ENCODE data around the gene MEIG1.
"Not testable (repeated sequence)": the region's sequence is repeated elsewhere in the genome, so short reads cannot be mapped to it uniquely, and the experiment has no call there.

MEIG1 gene

DNA sequence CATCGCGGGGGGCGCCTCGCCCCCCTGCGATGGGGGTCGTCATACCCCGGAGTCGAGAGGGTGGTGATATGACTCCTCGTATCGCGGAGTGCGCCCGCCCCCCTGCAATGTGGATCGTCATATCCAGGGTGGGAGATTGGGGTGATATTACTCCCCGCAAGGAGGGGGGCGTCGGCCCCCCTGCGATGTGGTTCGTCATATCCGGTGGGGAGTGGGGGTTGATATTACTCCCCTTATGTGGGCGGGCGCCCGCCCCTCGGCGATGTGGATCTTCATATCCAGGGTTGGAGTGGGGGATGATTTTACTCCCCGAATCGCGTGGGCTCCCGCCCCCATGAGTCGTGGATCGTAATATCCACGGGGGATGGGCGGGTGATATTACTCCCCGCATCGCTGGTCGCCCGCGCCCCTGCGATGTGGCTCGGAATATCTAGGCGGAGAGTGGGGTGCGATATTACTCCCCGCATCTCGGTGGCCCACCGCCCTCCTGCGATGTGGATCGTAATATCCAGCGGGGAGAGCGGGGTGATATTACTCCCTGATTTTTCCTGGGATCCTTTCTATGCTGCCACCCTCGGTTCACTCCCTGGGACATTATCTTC, 36.9 kb downstream of the MEIG1 start:
- Histone ChIP-seq H3K9me3 (ENCODE audit: insufficient read depth, low read depth, low read length) (no peaks in the 10 kb centered on the region), H3K27ac (ENCODE audit: low read depth, low read length) (no peak overlapping the region)
- WGBS, result 94% methylated on average over 50 of the region's 50 CpGs

DNA sequence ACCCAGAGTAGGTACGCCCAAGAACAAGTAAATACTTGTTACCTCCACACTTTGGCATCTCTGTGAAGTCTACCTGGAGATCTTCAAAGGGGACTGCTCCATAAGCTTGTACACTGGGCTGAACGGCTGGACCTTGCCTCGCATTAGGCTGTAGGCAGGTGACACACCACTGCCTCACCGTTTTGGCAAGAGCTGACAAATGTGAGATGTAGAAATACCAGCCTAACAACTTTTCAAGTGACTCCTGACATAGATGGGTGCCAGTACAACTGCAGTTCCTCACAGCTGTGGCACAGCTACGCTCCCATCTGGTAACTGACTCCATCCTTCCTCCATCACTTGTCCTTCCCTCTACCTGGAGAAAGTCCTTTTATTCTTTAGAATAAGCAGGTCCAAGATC, 54.3 kb downstream of the MEIG1 start:
- WGBS, result 77% methylated on average over 5 of the region's 5 CpGs
- H3K9ac ChIP-seq (ENCODE audit: low read depth, low read length); H3K4me3 ChIP-seq (ENCODE audit: low read length); H3K36me3 ChIP-seq (ENCODE audit: insufficient read depth, low read length); H3K27ac ChIP-seq (ENCODE audit: low read depth, low read length); H3K27me3 ChIP-seq (ENCODE audit: insufficient read depth, low read length); H3K9me3 ChIP-seq (ENCODE audit: insufficient read depth, low read depth, low read length); H3K4me1 ChIP-seq (ENCODE audit: insufficient read depth, low read length): not testable (repeated sequence)

More for the DNA sequence above, 36.9 kb downstream of the MEIG1 start:
- no peaks in the 10 kb centered on the region for H3K4me1 ChIP-seq (ENCODE audit: insufficient read depth, low read length)
- no peaks in the 10 kb centered on the region for H3K36me3 ChIP-seq (ENCODE audit: insufficient read depth, low read length)
- no peaks in the 10 kb centered on the region for H3K27me3 ChIP-seq (ENCODE audit: insufficient read depth, low read length)
- H3K4me3 ChIP-seq (ENCODE audit: low read length), result no peak overlapping the region
- no peak overlapping the region for H3K9ac ChIP-seq (ENCODE audit: low read depth, low read length)

GRCh38 chr10:15015451-15015850, 56.3 kb downstream of the MEIG1 start:
- H3K27ac ChIP-seq (ENCODE audit: low read depth, low read length), result no peak overlapping the region
- no peaks in the 10 kb centered on the region for H3K36me3 ChIP-seq (ENCODE audit: insufficient read depth, low read length)
- H3K27me3 ChIP-seq (ENCODE audit: insufficient read depth, low read length), result no peaks in the 10 kb centered on the region
- no peak overlapping the region for H3K9ac ChIP-seq (ENCODE audit: low read depth, low read length)
- no peaks in the 10 kb centered on the region for H3K9me3 ChIP-seq (ENCODE audit: insufficient read depth, low read depth, low read length)
- 98% methylated on average over 7 of the region's 7 CpGs for WGBS
- H3K4me3 ChIP-seq (ENCODE audit: low read length), result no peak overlapping the region
- H3K4me1 ChIP-seq (ENCODE audit: insufficient read depth, low read length), result no peaks in the 10 kb centered on the region

- not testable (repeated sequence) for H3K27ac ChIP-seq (ENCODE audit: low read depth, low read length); H3K4me3 ChIP-seq (ENCODE audit: low read length); H3K9me3 ChIP-seq (ENCODE audit: insufficient read depth, low read depth, low read length); H3K4me1 ChIP-seq (ENCODE audit: insufficient read depth, low read length); H3K36me3 ChIP-seq (ENCODE audit: insufficient read depth, low read length); H3K9ac ChIP-seq (ENCODE audit: low read depth, low read length); H3K27me3 ChIP-seq (ENCODE audit: insufficient read depth, low read length)
- 79% methylated on average over 2 of the region's 5 CpGs for WGBS
Observed at GRCh38 chr10:15020966-15021365, 61.8 kb downstream of the MEIG1 start.

Measured in HUES64 (cell line).